Measurements from ENCODE around the gene COL18A1. TPM values are rescaled to one million over a fixed set of nuclear protein-coding genes. Genes with fewer than 3 reads are reported as not detected.

Gene COL18A1
- total RNA-seq, 1 donor from 2014 or later: 52.6 TPM

GRCh38 chr21:45460611-45461368 lies 55.8 kb downstream of the COL18A1 start:
- peaks cover 19% of the 10 kb centered on the region for H3K9me3 Mint-ChIP-seq
- peaks cover 3% of the 10 kb centered on the region for H3K4me1 Mint-ChIP-seq
- Histone ChIP-seq H3K9me3 (ENCODE audit: low read depth) (peaks cover 8% of the 10 kb centered on the region), H3K27me3 (no peaks in the 10 kb centered on the region), H3K27ac (no peak overlapping the region), H2AFZ (replicated peaks) (no peak overlapping the region), H3K4me2 (no peak overlapping the region), H3K4me3 (no peak overlapping the region), H3K4me1 (no peaks in the 10 kb centered on the region), H3K9ac (no peak overlapping the region), H3K79me2 (ENCODE audit: low read depth) (peaks cover 41% of the 10 kb centered on the region), H4K20me1 (ENCODE audit: low read depth) (peaks cover 41% of the 10 kb centered on the region), H3F3A (ENCODE audit: low read depth) (no peaks in the 10 kb centered on the region), H3K36me3 (peaks cover 8% of the 10 kb centered on the region)
- H3K27ac Mint-ChIP-seq: no peak overlapping the region
- DNase-seq (ENCODE audit: low spot score): no peak
- peaks cover 3% of the 10 kb centered on the region for H3K27me3 Mint-ChIP-seq (ENCODE audit: insufficient read depth, low read depth)
- no peak overlapping the region for H3K4me3 Mint-ChIP-seq
- TF ChIP-seq EZH2 (IDR thresholded peaks at IDR 0.05) (no peak), EZH2phosphoT487 (IDR thresholded peaks at IDR 0.05) (no peak), CTCF (IDR thresholded peaks at IDR 0.05) (no peak)
- peaks cover 21% of the 10 kb centered on the region for H3K36me3 Mint-ChIP-seq

GRCh38 chr21:45461369-45461750 lies 56.4 kb downstream of the COL18A1 start:
- Mint-ChIP-seq H3K4me3 (no peak overlapping the region), H3K4me1 (peaks cover 3% of the 10 kb centered on the region), H3K9me3 (peaks cover 19% of the 10 kb centered on the region), H3K36me3 (peaks cover 21% of the 10 kb centered on the region), H3K27me3 (ENCODE audit: insufficient read depth, low read depth) (peaks cover 3% of the 10 kb centered on the region), H3K27ac (no peak overlapping the region)
- H3K4me1 ChIP-seq: no peaks in the 10 kb centered on the region
- no peak for DNase-seq (ENCODE audit: low spot score)
- no peak overlapping the region for H3K27ac ChIP-seq
- H3K27me3 ChIP-seq: no peaks in the 10 kb centered on the region
- H3K4me3 ChIP-seq: no peak overlapping the region
- no peak overlapping the region for H2AFZ ChIP-seq (replicated peaks)
- no peak overlapping the region for H3K4me2 ChIP-seq
- H3K9ac ChIP-seq: no peak overlapping the region
- peaks cover 47% of the 10 kb centered on the region for H3K79me2 ChIP-seq (ENCODE audit: low read depth)
- TF ChIP-seq EZH2 (IDR thresholded peaks at IDR 0.05): no peak
- peaks cover 42% of the 10 kb centered on the region for H4K20me1 ChIP-seq (ENCODE audit: low read depth)
- H3K9me3 ChIP-seq (ENCODE audit: low read depth): peaks cover 8% of the 10 kb centered on the region
- peaks cover 8% of the 10 kb centered on the region for H3K36me3 ChIP-seq
- H3F3A ChIP-seq (ENCODE audit: low read depth): no peaks in the 10 kb centered on the region

- H3K4me3 Mint-ChIP-seq: no peak overlapping the region
- Histone ChIP-seq H3K36me3 (peaks cover 8% of the 10 kb centered on the region), H3K4me2 (no peak overlapping the region), H3F3A (ENCODE audit: low read depth) (no peaks in the 10 kb centered on the region), H4K20me1 (ENCODE audit: low read depth) (peaks cover 42% of the 10 kb centered on the region), H3K4me3 (no peak overlapping the region), H2AFZ (replicated peaks) (no peak overlapping the region), H3K9ac (no peak overlapping the region), H3K79me2 (ENCODE audit: low read depth) (peaks cover 48% of the 10 kb centered on the region), H3K9me3 (ENCODE audit: low read depth) (peaks cover 8% of the 10 kb centered on the region), H3K27ac (no peak overlapping the region), H3K4me1 (no peaks in the 10 kb centered on the region), H3K27me3 (no peaks in the 10 kb centered on the region)
- no peak overlapping the region for H3K27ac Mint-ChIP-seq
- H3K27me3 Mint-ChIP-seq (ENCODE audit: insufficient read depth, low read depth): peaks cover 3% of the 10 kb centered on the region
- TF ChIP-seq EZH2phosphoT487 (IDR thresholded peaks at IDR 0.05) (no peak), EZH2 (IDR thresholded peaks at IDR 0.05) (no peak), CTCF (IDR thresholded peaks at IDR 0.05) (no peak)
- H3K9me3 Mint-ChIP-seq: peaks cover 19% of the 10 kb centered on the region
- peaks cover 3% of the 10 kb centered on the region for H3K4me1 Mint-ChIP-seq
- DNase-seq (ENCODE audit: low spot score): no peak
- H3K36me3 Mint-ChIP-seq: peaks cover 21% of the 10 kb centered on the region
Observed at GRCh38 chr21:45461806-45462341, 56.9 kb downstream of the COL18A1 start.

- Histone ChIP-seq H2AFZ (replicated peaks) (no peak overlapping the region), H3K4me1 (peaks cover under 1% of the 10 kb centered on the region), H3K4me3 (no peak overlapping the region), H3K36me3 (peaks cover 8% of the 10 kb centered on the region), H3K27ac (no peak overlapping the region), H3F3A (ENCODE audit: low read depth) (peaks cover 6% of the 10 kb centered on the region), H3K9me3 (ENCODE audit: low read depth) (peaks cover 8% of the 10 kb centered on the region), H3K4me2 (no peak overlapping the region), H3K79me2 (ENCODE audit: low read depth) (peaks cover 48% of the 10 kb centered on the region), H3K9ac (no peak overlapping the region), H4K20me1 (ENCODE audit: low read depth) (peaks cover 44% of the 10 kb centered on the region), H3K27me3 (no peaks in the 10 kb centered on the region)
- DNase-seq (ENCODE audit: low spot score): no peak
- no peak for TF ChIP-seq EZH2 (IDR thresholded peaks at IDR 0.05)
- TF ChIP-seq CTCF (IDR thresholded peaks at IDR 0.05): no peak
- TF ChIP-seq EZH2phosphoT487 (IDR thresholded peaks at IDR 0.05): no peak
- peaks cover 21% of the 10 kb centered on the region for H3K36me3 Mint-ChIP-seq
- H3K4me1 Mint-ChIP-seq: peaks cover 3% of the 10 kb centered on the region
- H3K27ac Mint-ChIP-seq: no peak overlapping the region
- H3K4me3 Mint-ChIP-seq: no peak overlapping the region
- peaks cover 3% of the 10 kb centered on the region for H3K27me3 Mint-ChIP-seq (ENCODE audit: insufficient read depth, low read depth)
- H3K9me3 Mint-ChIP-seq: peaks cover 19% of the 10 kb centered on the region
Observed at GRCh38 chr21:45463871-45464270, 58.9 kb downstream of the COL18A1 start.
